Uterus (tissue), 4 donors: Measurements from ENCODE around the gene AGBL4. TPM values are rescaled to one million over a fixed set of nuclear protein-coding genes. Genes with fewer than 3 reads are reported as not detected.

Experiments
- DNase-seq, 2 donors: peaks; one replicate each; pipeline ENCODE4 v3.0.0-alpha.2; 2019 to 2020
- H3K27ac ChIP-seq, 2 donors: fragments of 200-600 bp; sonication (generic); 1 replicate in 1 of 2; 2 replicates in 1 of 2; pipeline ENCODE4 v1.5.1; 2016 to 2018
- H3K27me3 ChIP-seq, 2 donors: fragments of 200-600 bp; sonication (generic); one replicate each; pipeline ENCODE4 v1.5.1; 2018 to 2019; ENCODE audit warnings: control low read depth in 1 of 2
- H3K36me3 ChIP-seq, 2 donors: fragments of 200-600 bp; sonication (generic); one replicate each; pipeline ENCODE4 v1.5.1; 2019; ENCODE audit warnings: control low read depth in 1 of 2
- H3K4me1 ChIP-seq, 2 donors: fragments of 200-600 bp; sonication (generic); one replicate each; pipeline ENCODE4 v1.5.1; 2018 to 2019; ENCODE audit warnings: control low read depth in 1 of 2
- H3K4me3 ChIP-seq, 2 donors: fragments of 200-600 bp; sonication (generic); 1 replicate in 1 of 2; 2 replicates in 1 of 2; pipeline ENCODE4 v1.5.1; 2018 to 2019; ENCODE audit warnings: mild to moderate bottlenecking in 1 of 2
- H3K9me3 ChIP-seq, 2 donors: fragments of 200-600 bp; sonication (generic); one replicate each; pipeline ENCODE4 v1.5.1; 2019; ENCODE audit warnings: control low read depth in 1 of 2
- CTCF ChIP-seq, 4 experiments: fragments of 200-600 bp in 2 of 4; fragments of 450-650 bp in 2 of 4; sonication (generic) in 2 of 4; IDR thresholded peaks; one replicate each; pipeline ENCODE4 v1.5.1; 2016 to 2019; ENCODE audit warnings: antibody characterized with exemption in 4 of 4, mild to moderate bottlenecking in 2 of 4, moderate library complexity in 1 of 4
- POLR2A ChIP-seq, 2 donors: fragments of 450-650 bp; IDR thresholded peaks; one replicate each; pipeline ENCODE4 v1.6.1; 2016; ENCODE audit warnings: antibody characterized with exemption in 2 of 2, mild to moderate bottlenecking in 1 of 2, moderate library complexity in 1 of 2
- intact Hi-C: fragments of 100-400 bp; cut with DNase I; formaldehyde crosslinking; loops from one replicate; pipeline ENCODE4 v1.15.1; 2023; ENCODE audit warnings: low total_unique reads
- total RNA-seq, 4 donors: library from RNA; depleted of rRNA in 3 of 4; stranded (reverse); fragments of >200 nt in 3 of 4; gene quantifications; one replicate each; pipeline versions ENCODE4 v1.1.0 to v1.2.4, GENCODE V29; 2014 to 2023
- donor health status: DM: yes; HTN: yes; CAD: no.

Gene AGBL4
- total RNA-seq, 4 donors from 2014 or later: 0.85 to 1.9 TPM; not detected in 2

DNA sequence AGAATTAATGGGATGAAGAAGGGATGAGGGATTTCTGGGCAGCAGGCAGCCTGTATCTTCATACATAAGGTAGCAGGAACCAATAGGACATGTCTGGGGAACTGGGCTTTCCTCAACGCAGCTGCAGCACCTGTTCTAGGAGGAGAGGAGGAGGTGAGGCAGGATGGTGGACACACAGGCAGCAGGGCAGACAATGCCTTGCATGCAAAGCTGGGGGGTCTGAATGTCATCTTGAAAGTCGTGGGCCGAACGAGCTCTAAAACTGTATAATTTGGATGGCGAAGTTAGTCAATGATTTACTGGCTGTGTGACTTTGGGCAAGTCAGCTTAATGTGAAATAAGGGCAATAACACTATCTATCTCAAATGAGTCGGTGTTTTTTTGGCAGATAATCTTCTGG, 1371.4 kb downstream of the AGBL4 start:
- no peak for DNase-seq
- no peaks in the 10 kb centered on the region for H3K4me1 ChIP-seq
- intact Hi-C loops: no loop called here

DNA sequence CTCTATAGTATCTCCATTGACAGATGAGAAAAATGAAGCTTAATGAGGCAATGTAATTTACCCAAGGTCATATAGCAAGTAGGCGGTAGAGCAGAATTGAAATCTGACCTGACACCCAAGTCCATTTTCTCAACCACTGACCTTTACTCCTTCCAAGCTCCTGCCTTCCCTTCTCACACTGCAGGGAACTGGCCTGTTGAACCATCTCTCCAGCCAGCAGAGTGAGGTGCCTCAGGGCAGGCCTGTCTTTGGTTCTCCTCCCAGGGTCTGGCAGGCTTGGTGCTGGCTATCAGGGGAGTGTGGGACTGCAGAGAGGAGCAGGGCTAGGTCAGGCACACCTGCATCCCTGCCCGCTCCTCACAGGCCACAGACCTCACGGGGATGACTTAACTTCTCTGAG, 1373.9 kb downstream of the AGBL4 start:
- Histone ChIP-seq H3K36me3 (no peaks in the 10 kb centered on the region), H3K9me3 (no peaks in the 10 kb centered on the region), H3K4me1 (no peaks in the 10 kb centered on the region), H3K27me3 (no peaks in the 10 kb centered on the region), H3K4me3 (no peak overlapping the region), H3K27ac (no peak overlapping the region)
- intact Hi-C loops: no loop called here
- TF ChIP-seq CTCF (IDR thresholded peaks at IDR 0.05) (no peak), POLR2A (IDR thresholded peaks at IDR 0.05) (no peak)
- DNase-seq: no peak

More for the DNA sequence above, 1371.4 kb downstream of the AGBL4 start:
- no peak overlapping the region for H3K27ac ChIP-seq
- H3K27me3 ChIP-seq: no peaks in the 10 kb centered on the region
- H3K4me3 ChIP-seq: no peak overlapping the region
- H3K36me3 ChIP-seq: no peaks in the 10 kb centered on the region
- TF ChIP-seq CTCF (IDR thresholded peaks at IDR 0.05): no peak
- no peak for TF ChIP-seq POLR2A (IDR thresholded peaks at IDR 0.05)
- no peaks in the 10 kb centered on the region for H3K9me3 ChIP-seq

GRCh38 chr1:48645883-48646282, 1377.9 kb downstream of the AGBL4 start:
- Histone ChIP-seq H3K4me1 (no peaks in the 10 kb centered on the region), H3K4me3 (no peak overlapping the region), H3K27ac (no peak overlapping the region), H3K9me3 (no peaks in the 10 kb centered on the region), H3K36me3 (no peaks in the 10 kb centered on the region), H3K27me3 (no peaks in the 10 kb centered on the region)
- intact Hi-C loops: no loop called here
- TF ChIP-seq CTCF (IDR thresholded peaks at IDR 0.05) (no peak), POLR2A (IDR thresholded peaks at IDR 0.05) (no peak)
- no peak for DNase-seq

- no peaks in the 10 kb centered on the region for H3K9me3 ChIP-seq
These were observed 1378.7 kb downstream of the AGBL4 start for GRCh38 chr1:48644905-48645605.

More at GRCh38 chr1:48644905-48645605, 1378.7 kb downstream of the AGBL4 start:
- H3K27me3 ChIP-seq: no peaks in the 10 kb centered on the region
- no peak for TF ChIP-seq POLR2A (IDR thresholded peaks at IDR 0.05)
- TF ChIP-seq CTCF (IDR thresholded peaks at IDR 0.05): no peak
- no peak overlapping the region for H3K4me3 ChIP-seq
- no peaks in the 10 kb centered on the region for H3K4me1 ChIP-seq
- intact Hi-C loops: no loop called here
- DNase-seq: no peak
- no peaks in the 10 kb centered on the region for H3K36me3 ChIP-seq
- H3K27ac ChIP-seq: no peak overlapping the region
